Lower leg skin (tissue), 3 donors: ENCODE measurements around the gene CYB5B.

ENCODE experiments used
- CTCF ChIP-seq, 3 donors: fragments of 450-650 bp; IDR thresholded peaks; one replicate each; pipeline ENCODE4 v1.5.1; 2016; ENCODE audit warnings: antibody characterized with exemption in 3 of 3, mild to moderate bottlenecking in 3 of 3, moderate library complexity in 2 of 3
- POLR2A ChIP-seq, 2 donors: fragments of 450-650 bp; IDR thresholded peaks; one replicate each; pipeline ENCODE4 v1.6.1; 2016 to 2017; ENCODE audit warnings: antibody characterized with exemption in 2 of 2, mild to moderate bottlenecking in 1 of 2, moderate library complexity in 1 of 2

GRCh38 chr16:69435977-69436820, 11.8 kb downstream of the CYB5B start:
- TF ChIP-seq CTCF (IDR thresholded peaks at IDR 0.05) (no peak), POLR2A (IDR thresholded peaks at IDR 0.05) (no peak)
